ENCODE measurements around the gene C19orf85. TPM values are rescaled to one million over a fixed set of nuclear protein-coding genes. Genes with fewer than 3 reads are reported as not detected.

The C19orf85 gene
- total RNA-seq (2021) = 0.73 and 0.74 TPM in 2 replicates
- percentile 33 among the genes with signal in this experiment for Bru-seq, nascent RNA
- BruChase-seq, experiment 1, labeled RNA remaining after a 2-hour chase = percentile 35 among the genes with signal in this experiment
- percentile 35 among the genes with signal in this experiment for BruChase-seq, experiment 2, labeled RNA remaining after a 6-hour chase
- long read RNA-seq = 0 reads

- TF ChIP-seq CTCF (conservative IDR thresholded peaks at IDR 0.05) = no peak
- Histone ChIP-seq H3K27me3 (ENCODE audit: insufficient read depth, low read depth) (no peaks in the 10 kb centered on the region), H3K36me3 (ENCODE audit: low read depth) (no peaks in the 10 kb centered on the region), H3F3A (ENCODE audit: insufficient read depth, low read depth) (peaks cover 37% of the 10 kb centered on the region; the same call in 1 of the 2 replicates), H4K20me1 (ENCODE audit: insufficient read depth) (peaks cover 12% of the 10 kb centered on the region), H3K4me3 (no peak within 1 kb of the TSS), H3K4me2 (no peak within 1 kb of the TSS), H3K9me2 (ENCODE audit: insufficient read depth) (no peaks in the 10 kb centered on the region), H3K4me1 (replicated peaks; ENCODE audit: insufficient read depth) (peaks cover 19% of the 10 kb centered on the region), H3K79me2 (ENCODE audit: low read depth) (peaks cover 7% of the 10 kb centered on the region; the same call in 1 of the 2 replicates), H3K27ac (no peak within 1 kb of the TSS), H3K9me3 (ENCODE audit: insufficient read depth, low read depth) (no peaks in the 10 kb centered on the region), H2AFZ (no peak within 1 kb of the TSS)
- intact Hi-C loops (cut with micrococcal nuclease; ENCODE audit: unreplicated experiment) = loop anchor here (5.0 kb wide), 1 partner anchor 33 kb away; no protein-coding TSS in a partner anchor
- CTCF ChIA-PET = no interaction called here
- DNase-seq = no peak
- no TSS peak for BruUV-seq (replicated peaks)
- POLR2A ChIA-PET (ENCODE audit: unreplicated experiment) = no interaction called here
These were observed at the start of gene C19orf85 for GRCh38 chr19:55464662-55465054. Gene C19orf85 (minus strand): TSS chr19:55464751. CDS start chr19:55464554, 197 bp downstream.

- Histone ChIP-seq H3K4me1 (replicated peaks; ENCODE audit: insufficient read depth) (no peaks in the 10 kb centered on the region), H3K4me3 (no peak overlapping the region), H2AFZ (no peak overlapping the region), H4K20me1 (ENCODE audit: insufficient read depth) (no peaks in the 10 kb centered on the region), H3K27ac (no peak overlapping the region), H3K9me3 (ENCODE audit: insufficient read depth, low read depth) (no peaks in the 10 kb centered on the region), H3K79me2 (ENCODE audit: low read depth) (no peaks in the 10 kb centered on the region), H3F3A (ENCODE audit: insufficient read depth, low read depth) (no peaks in the 10 kb centered on the region), H3K36me3 (ENCODE audit: low read depth) (no peaks in the 10 kb centered on the region), H3K4me2 (no peak overlapping the region), H3K27me3 (ENCODE audit: insufficient read depth, low read depth) (peaks cover 49% of the 10 kb centered on the region), H3K9me2 (ENCODE audit: insufficient read depth) (no peaks in the 10 kb centered on the region)
- intact Hi-C loops (cut with micrococcal nuclease; ENCODE audit: unreplicated experiment) = loop anchor here (10.0 kb wide), 1 partner anchor 623 kb away; no protein-coding TSS in a partner anchor
- POLR2A ChIA-PET (ENCODE audit: unreplicated experiment) = no interaction called here
- CTCF ChIA-PET = interaction anchor here (0.6 kb wide), 1 partner anchor 97 kb away, joined by 3 read pairs; the partner anchor contains the start of gene ZNF865
- BruUV-seq (replicated peaks) = no TSS peak
- TF ChIP-seq EZH2 (IDR thresholded peaks at IDR 0.05; ENCODE audit: low read depth) (no peak), CTCF (conservative IDR thresholded peaks at IDR 0.05) (no peak)
- no peak for DNase-seq
These were observed 43.6 kb upstream of the C19orf85 start for GRCh38 chr19:55508120-55508519.

GRCh38 chr19:55504981-55505380 is 40.4 kb upstream of the C19orf85 start:
- ChIA-PET POLR2A (ENCODE audit: unreplicated experiment) (no interaction called here), CTCF (interaction anchor here (2.2 kb wide), 1 partner anchor 38 kb away, joined by 13 read pairs; no protein-coding TSS in a partner anchor)
- no peak for DNase-seq
- no peaks in the 10 kb centered on the region for H3F3A ChIP-seq (ENCODE audit: insufficient read depth, low read depth)
- no peak overlapping the region for H3K4me3 ChIP-seq
- no TSS peak for BruUV-seq (replicated peaks)
- H3K27ac ChIP-seq = no peak overlapping the region
- no peaks in the 10 kb centered on the region for H3K9me2 ChIP-seq (ENCODE audit: insufficient read depth)
- no peaks in the 10 kb centered on the region for H4K20me1 ChIP-seq (ENCODE audit: insufficient read depth)
- H3K79me2 ChIP-seq (ENCODE audit: low read depth) = no peaks in the 10 kb centered on the region
- H3K9me3 ChIP-seq (ENCODE audit: insufficient read depth, low read depth) = no peaks in the 10 kb centered on the region
- no peak overlapping the region for H3K4me2 ChIP-seq
- TF ChIP-seq EZH2 (IDR thresholded peaks at IDR 0.05; ENCODE audit: low read depth) (no peak), CTCF (conservative IDR thresholded peaks at IDR 0.05) (no peak)
- no peak overlapping the region for H2AFZ ChIP-seq
- H3K4me1 ChIP-seq (replicated peaks; ENCODE audit: insufficient read depth) = no peaks in the 10 kb centered on the region
- intact Hi-C loops (cut with micrococcal nuclease; ENCODE audit: unreplicated experiment) = loop anchor here (1.0 to 10.0 kb wide), 4 partner anchors 88 to 620 kb away; no protein-coding TSS in a partner anchor
- H3K27me3 ChIP-seq (ENCODE audit: insufficient read depth, low read depth) = peaks cover 28% of the 10 kb centered on the region
- no peaks in the 10 kb centered on the region for H3K36me3 ChIP-seq (ENCODE audit: low read depth)

All from PC-9 (cell line).